ENCODE results near the gene ADM5. TPM values are rescaled to one million over a fixed set of nuclear protein-coding genes. Genes with fewer than 3 reads are reported as not detected.

Gene ADM5
- total RNA-seq, 1 donor from 2014 or later: 11.8 TPM

- H3K27me3 Mint-ChIP-seq (ENCODE audit: low read depth): peaks cover 10% of the 10 kb centered on the region
- H3K9me3 Mint-ChIP-seq: no peaks in the 10 kb centered on the region
- no peak overlapping the region for H3K27ac Mint-ChIP-seq (ENCODE audit: unreplicated experiment)
- TF ChIP-seq CTCF (conservative IDR thresholded peaks at IDR 0.05): no peak
- H3K4me1 Mint-ChIP-seq: peaks cover 31% of the 10 kb centered on the region
- no peak for DNase-seq (ENCODE audit: low read depth, low spot score)
- H3K36me3 Mint-ChIP-seq (ENCODE audit: low read depth): peaks cover 9% of the 10 kb centered on the region
- H3K4me3 Mint-ChIP-seq: peak overlapping the region; percentile 23
Measured at GRCh38 chr19:49662011-49662410, 27.4 kb upstream of the ADM5 start.

GRCh38 chr19:49663224-49663623, 26.2 kb upstream of the ADM5 start:
- Mint-ChIP-seq H3K4me3 (peak overlapping the region; percentile 64), H3K27me3 (ENCODE audit: low read depth) (peaks cover 10% of the 10 kb centered on the region), H3K9me3 (no peaks in the 10 kb centered on the region), H3K4me1 (peaks cover 37% of the 10 kb centered on the region), H3K27ac (ENCODE audit: unreplicated experiment) (no peak overlapping the region), H3K36me3 (ENCODE audit: low read depth) (peaks cover 9% of the 10 kb centered on the region)
- DNase-seq (ENCODE audit: low read depth, low spot score): no peak
- TF ChIP-seq CTCF (conservative IDR thresholded peaks at IDR 0.05): no peak

GRCh38 chr19:49664171-49665035, 25.0 kb upstream of the ADM5 start:
- H3K27me3 Mint-ChIP-seq (ENCODE audit: low read depth): peaks cover 10% of the 10 kb centered on the region
- H3K27ac Mint-ChIP-seq (ENCODE audit: unreplicated experiment): peak overlapping the region; percentile 97
- no peaks in the 10 kb centered on the region for H3K9me3 Mint-ChIP-seq
- peak; percentile 80 for DNase-seq (ENCODE audit: low read depth, low spot score)
- H3K4me1 Mint-ChIP-seq: peaks cover 37% of the 10 kb centered on the region
- H3K4me3 Mint-ChIP-seq: peak overlapping the region; percentile 98
- no peak for TF ChIP-seq CTCF (conservative IDR thresholded peaks at IDR 0.05)
- peaks cover 9% of the 10 kb centered on the region for H3K36me3 Mint-ChIP-seq (ENCODE audit: low read depth)

GRCh38 chr19:49665036-49665350, 24.4 kb upstream of the ADM5 start:
- H3K27me3 Mint-ChIP-seq (ENCODE audit: low read depth): peaks cover 10% of the 10 kb centered on the region
- peaks cover 10% of the 10 kb centered on the region for H3K36me3 Mint-ChIP-seq (ENCODE audit: low read depth)
- peaks cover 41% of the 10 kb centered on the region for H3K4me1 Mint-ChIP-seq
- DNase-seq (ENCODE audit: low read depth, low spot score): no peak
- H3K9me3 Mint-ChIP-seq: no peaks in the 10 kb centered on the region
- TF ChIP-seq CTCF (conservative IDR thresholded peaks at IDR 0.05): no peak
- H3K27ac Mint-ChIP-seq (ENCODE audit: unreplicated experiment): peak overlapping the region; percentile 97
- peak overlapping the region; percentile 98 for H3K4me3 Mint-ChIP-seq

- Mint-ChIP-seq H3K4me3 (peak within 1 kb of the TSS; percentile 98), H3K27me3 (ENCODE audit: low read depth) (peaks cover 10% of the 10 kb centered on the region), H3K27ac (ENCODE audit: unreplicated experiment) (peak within 1 kb of the TSS; percentile 97), H3K4me1 (peaks cover 41% of the 10 kb centered on the region), H3K36me3 (ENCODE audit: low read depth) (peaks cover 5% of the 10 kb centered on the region), H3K9me3 (no peaks in the 10 kb centered on the region)
- DNase-seq (ENCODE audit: low read depth, low spot score): peak; percentile 96
- no peak for TF ChIP-seq CTCF (conservative IDR thresholded peaks at IDR 0.05)
Measured at GRCh38 chr19:49665351-49666119, 23.9 kb upstream of the ADM5 start, which contains the start of the genes BCL2L12 and IRF3. Gene BCL2L12 (plus strand): TSS chr19:49665933. CDS start chr19:49666693, 760 bp downstream. Gene IRF3 (minus strand): TSS chr19:49665857. CDS start chr19:49664838, 1,019 bp downstream.
